ENCODE results near the gene SVEP1.
"Not testable (repeated sequence)": the region's sequence is repeated elsewhere in the genome, so short reads cannot be mapped to it uniquely, and the experiment has no call there.

The SVEP1 gene

DNA sequence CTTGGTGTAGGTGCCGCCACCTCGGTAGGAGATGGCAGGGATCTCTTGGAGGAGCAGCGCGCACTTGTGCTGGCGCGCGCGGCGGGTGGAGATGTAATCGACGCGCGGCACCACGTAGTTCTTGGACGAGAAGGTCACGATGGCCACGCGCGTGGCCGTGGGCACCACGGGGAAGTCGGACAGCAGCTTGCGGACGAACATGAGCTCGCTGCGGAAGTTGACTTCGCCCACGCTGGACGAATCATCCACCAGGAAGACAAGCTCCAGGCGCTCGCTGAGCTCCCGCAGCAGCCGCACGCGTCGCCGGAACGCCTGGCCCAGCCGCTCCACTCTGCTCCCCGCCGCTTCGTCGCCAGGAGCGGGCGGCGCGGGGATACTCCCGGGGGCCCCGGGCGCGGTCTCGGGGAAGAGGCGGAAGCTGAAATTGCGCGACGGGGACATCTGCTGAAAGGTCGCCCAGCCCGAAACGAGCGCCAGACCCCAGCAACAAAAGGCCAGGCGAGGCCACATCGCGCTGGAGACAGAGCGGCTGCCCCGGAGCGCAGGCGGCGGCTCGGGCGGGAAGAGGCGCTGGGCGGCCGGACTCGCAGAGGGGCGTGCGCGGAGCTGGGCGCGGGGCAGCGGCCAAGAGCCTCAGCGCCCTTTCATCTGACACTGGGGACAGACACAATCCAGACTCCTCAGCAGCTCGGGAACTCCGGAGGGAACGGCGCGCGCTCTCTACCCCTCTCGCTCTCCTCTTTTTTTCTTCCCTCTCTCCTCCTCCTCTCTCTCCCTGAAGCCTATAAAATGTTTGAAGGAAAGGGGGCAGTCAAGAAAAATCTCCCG, at the start of gene SVEP1:
SVEP1 (minus strand) TSS at position 708 of the 828 bp plus-strand sequence; CDS start at position 510, 198 bp downstream.
- Mint-ChIP-seq H3K27me3 (peaks cover 10% of the 10 kb centered on the region), H3K4me3 (no peak within 1 kb of the TSS), H3K4me1 (peaks cover 2% of the 10 kb centered on the region), H3K36me3 (peaks cover 2% of the 10 kb centered on the region), H3K27ac (no peak within 1 kb of the TSS), H3K9me3 (no peaks in the 10 kb centered on the region)
- DNase-seq (ENCODE audit: low spot score in 2 of 2) (no peak), ATAC-seq (ENCODE audit: low read depth) (no peak)

DNA sequence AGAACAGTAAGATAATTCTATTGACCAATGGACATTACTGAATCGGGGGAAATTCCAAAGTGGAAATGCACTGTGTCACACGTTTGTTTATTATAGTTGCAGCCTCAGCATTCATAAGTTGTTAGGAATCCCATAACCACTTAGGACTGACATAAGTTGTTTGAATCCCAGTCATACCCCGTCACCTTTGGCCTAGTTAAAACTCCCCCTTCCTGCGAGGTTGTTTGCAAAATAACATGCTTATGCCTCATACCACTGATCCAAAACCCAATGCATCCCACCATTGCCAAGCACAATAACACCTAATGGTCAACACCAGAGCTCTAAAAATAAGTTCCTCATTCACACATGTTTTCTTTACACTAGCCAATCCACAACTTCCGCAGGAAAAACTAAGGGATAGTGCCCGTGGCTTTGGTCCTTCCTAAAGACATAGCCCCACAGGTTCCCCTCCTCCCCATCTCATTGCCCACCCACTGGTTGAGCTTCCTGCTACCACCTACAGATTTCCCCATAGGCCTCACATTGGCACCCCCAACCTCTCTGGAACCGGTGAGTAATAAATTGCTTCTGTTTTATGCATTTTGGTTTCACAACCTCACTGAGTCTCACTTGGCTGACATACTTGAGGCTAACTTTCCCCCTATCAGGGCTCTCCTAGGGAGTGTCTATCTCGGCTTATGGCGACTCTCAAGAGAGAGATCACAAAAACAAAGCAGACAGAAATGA, 46.7 kb upstream of the SVEP1 start:
- H3K4me3 Mint-ChIP-seq: no peak overlapping the region
- peaks cover 2% of the 10 kb centered on the region for H3K27me3 Mint-ChIP-seq
- no peaks in the 10 kb centered on the region for H3K9me3 Mint-ChIP-seq
- no peak overlapping the region for H3K27ac Mint-ChIP-seq
- no peaks in the 10 kb centered on the region for H3K36me3 Mint-ChIP-seq
- ATAC-seq (ENCODE audit: low read depth) (no peak), DNase-seq (ENCODE audit: low spot score in 2 of 2) (no peak)
- no peaks in the 10 kb centered on the region for H3K4me1 Mint-ChIP-seq

DNA sequence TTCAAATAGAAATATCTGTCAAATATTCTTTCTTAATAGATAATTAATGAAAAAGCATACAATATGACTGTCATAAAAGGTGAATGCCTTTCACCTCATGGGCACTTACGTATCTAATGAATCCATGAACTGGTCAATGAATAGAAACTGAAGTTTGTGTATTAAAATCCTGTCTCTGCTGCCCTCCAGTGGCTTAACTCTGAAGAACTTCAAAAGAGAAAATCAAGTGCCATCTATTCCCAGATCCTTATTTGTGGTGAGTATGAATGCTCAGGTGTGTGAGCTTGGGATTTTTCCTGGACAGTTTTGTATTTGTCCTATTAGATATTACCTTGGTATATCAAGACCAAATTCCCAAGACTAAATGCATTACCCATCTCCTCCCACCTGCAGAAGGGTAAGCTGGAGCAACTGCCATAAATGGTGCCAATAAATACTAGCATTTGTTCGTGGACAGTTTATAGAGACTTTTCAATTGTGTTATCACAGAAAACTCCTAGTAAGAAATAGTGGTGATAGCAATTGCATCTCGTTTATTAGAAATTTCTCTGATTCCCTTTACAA, 44.0 kb upstream of the SVEP1 start:
- Mint-ChIP-seq H3K27ac (no peak overlapping the region), H3K9me3 (no peaks in the 10 kb centered on the region), H3K4me3 (no peak overlapping the region), H3K36me3 (no peaks in the 10 kb centered on the region), H3K27me3 (peaks cover 2% of the 10 kb centered on the region), H3K4me1 (no peaks in the 10 kb centered on the region)
- DNase-seq (ENCODE audit: low spot score in 2 of 2) (peak in 1 of 2 donors; percentile 20), ATAC-seq (ENCODE audit: low read depth) (peak; percentile 37)

DNA sequence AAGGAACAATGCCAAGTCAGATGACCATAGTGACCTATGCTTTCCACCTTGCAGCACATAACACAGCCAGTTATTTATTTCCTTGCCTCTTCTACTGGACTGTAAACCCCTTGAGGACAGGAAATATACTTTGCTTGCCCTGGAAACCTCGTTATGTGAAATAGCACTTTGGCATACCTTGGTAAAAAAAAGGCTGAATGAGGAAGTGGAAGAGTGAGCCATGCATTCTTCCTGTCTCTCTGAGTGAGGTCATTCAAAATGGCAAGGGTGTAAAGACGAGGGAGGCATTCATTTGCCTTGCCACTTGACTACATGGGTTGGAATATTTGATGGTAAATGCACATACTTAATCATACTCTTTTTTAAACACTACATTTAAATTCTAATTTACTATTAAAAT, 42.8 kb upstream of the SVEP1 start:
- DNase-seq (ENCODE audit: low spot score in 2 of 2): no peak
- Mint-ChIP-seq H3K36me3 (no peaks in the 10 kb centered on the region), H3K27ac (no peak overlapping the region), H3K9me3 (no peaks in the 10 kb centered on the region), H3K4me1 (no peaks in the 10 kb centered on the region), H3K4me3 (no peak overlapping the region), H3K27me3 (peaks cover 2% of the 10 kb centered on the region)
- ATAC-seq (ENCODE audit: low read depth): no peak

DNA sequence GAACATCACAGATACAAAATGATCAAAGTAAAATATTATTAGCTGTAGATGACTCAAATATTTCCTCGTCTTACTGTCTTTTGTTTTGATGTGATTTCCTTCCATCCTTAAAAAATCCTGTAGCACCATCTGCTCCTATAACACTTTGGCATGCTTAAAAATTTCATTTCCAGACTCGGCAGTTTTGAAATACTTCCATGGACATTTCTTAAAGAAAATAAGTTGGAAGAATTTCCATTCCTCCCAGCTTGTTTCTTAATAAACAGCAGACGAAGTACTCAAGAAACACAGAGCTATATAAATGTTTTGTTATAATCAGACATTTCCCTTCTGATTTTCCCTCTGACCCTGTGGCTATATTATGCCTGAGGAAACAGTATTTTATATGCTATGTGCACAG, 41.2 kb upstream of the SVEP1 start:
- Mint-ChIP-seq H3K4me1 (no peaks in the 10 kb centered on the region), H3K27ac (no peak overlapping the region), H3K36me3 (no peaks in the 10 kb centered on the region), H3K27me3 (no peaks in the 10 kb centered on the region), H3K4me3 (no peak overlapping the region), H3K9me3 (no peaks in the 10 kb centered on the region)
- DNase-seq (ENCODE audit: low spot score in 2 of 2): no peak
- ATAC-seq (ENCODE audit: low read depth): no peak

DNA sequence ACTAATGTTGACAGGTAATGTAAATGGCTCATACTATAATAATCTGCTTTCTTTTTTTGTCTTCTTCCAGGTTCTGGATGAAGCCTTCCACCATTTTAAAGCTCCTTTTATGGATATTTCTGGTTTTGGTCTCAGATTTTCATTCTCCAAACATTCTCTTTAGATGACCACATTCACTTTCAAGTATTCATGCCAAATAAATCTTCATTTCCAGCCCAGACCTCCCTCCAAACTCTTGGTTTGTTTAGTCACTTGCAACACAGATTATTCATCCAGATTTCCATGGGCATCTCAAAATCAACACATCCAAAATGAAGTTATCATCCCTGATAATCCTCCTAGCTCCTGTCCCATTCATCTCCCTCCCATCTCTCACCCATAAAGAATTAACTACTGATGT, 40.3 kb upstream of the SVEP1 start:
- DNase-seq (ENCODE audit: low spot score in 2 of 2) (no peak), ATAC-seq (ENCODE audit: low read depth) (no peak)
- Mint-ChIP-seq H3K36me3 (no peaks in the 10 kb centered on the region), H3K9me3 (no peaks in the 10 kb centered on the region), H3K27ac (no peak overlapping the region), H3K27me3 (no peaks in the 10 kb centered on the region), H3K4me3 (no peak overlapping the region), H3K4me1 (no peaks in the 10 kb centered on the region)

DNA sequence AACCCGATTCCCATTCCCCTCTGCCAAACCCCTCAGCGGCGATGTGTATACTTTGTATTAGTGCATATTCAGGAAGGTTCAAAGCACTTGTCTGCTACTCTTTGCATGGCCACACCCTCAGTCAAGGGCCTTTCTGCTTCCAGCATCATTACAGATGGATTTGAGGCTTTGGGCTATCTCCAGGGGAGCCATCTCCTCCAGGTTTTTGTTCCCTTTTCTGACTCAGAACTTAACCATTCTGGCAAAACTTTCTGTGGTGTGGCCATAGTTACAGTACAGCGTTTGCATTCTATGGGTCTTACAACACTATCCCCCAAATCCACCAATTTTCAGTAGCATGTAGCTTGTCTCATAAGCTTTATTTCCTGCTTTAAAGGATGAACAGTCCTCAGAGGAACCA, 36.0 kb upstream of the SVEP1 start:
- H3K27me3 Mint-ChIP-seq: peaks cover 3% of the 10 kb centered on the region
- DNase-seq (ENCODE audit: low spot score in 2 of 2): no peak
- H3K27ac Mint-ChIP-seq: no peak overlapping the region
- no peak overlapping the region for H3K4me3 Mint-ChIP-seq
- ATAC-seq (ENCODE audit: low read depth): no peak
- H3K36me3 Mint-ChIP-seq: no peaks in the 10 kb centered on the region
- H3K9me3 Mint-ChIP-seq: peaks cover 3% of the 10 kb centered on the region
- no peaks in the 10 kb centered on the region for H3K4me1 Mint-ChIP-seq

DNA sequence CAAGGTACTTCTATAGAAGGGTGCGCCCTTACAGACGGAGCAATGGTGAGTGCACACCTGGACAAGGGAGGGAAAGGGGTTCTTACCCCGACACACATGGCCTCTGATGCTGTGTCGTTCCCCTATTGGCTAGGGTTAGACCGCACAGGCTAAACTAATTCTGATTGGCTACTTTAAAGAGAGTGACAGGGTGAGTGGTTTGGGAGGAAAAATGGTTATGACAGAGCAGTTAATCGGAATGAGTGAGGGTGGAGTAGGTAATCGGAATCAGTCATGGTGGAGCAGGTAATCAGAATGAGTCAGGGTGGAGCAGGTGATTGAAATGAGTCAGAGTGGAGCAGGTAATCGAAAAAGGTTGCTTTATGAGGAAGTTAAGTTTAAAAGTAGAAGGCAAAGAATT, 35.0 kb upstream of the SVEP1 start:
- not testable (repeated sequence) for H3K27ac Mint-ChIP-seq; H3K36me3 Mint-ChIP-seq; H3K4me1 Mint-ChIP-seq; H3K27me3 Mint-ChIP-seq; ATAC-seq (ENCODE audit: low read depth); H3K4me3 Mint-ChIP-seq; DNase-seq (ENCODE audit: low spot score in 2 of 2); H3K9me3 Mint-ChIP-seq

DNA sequence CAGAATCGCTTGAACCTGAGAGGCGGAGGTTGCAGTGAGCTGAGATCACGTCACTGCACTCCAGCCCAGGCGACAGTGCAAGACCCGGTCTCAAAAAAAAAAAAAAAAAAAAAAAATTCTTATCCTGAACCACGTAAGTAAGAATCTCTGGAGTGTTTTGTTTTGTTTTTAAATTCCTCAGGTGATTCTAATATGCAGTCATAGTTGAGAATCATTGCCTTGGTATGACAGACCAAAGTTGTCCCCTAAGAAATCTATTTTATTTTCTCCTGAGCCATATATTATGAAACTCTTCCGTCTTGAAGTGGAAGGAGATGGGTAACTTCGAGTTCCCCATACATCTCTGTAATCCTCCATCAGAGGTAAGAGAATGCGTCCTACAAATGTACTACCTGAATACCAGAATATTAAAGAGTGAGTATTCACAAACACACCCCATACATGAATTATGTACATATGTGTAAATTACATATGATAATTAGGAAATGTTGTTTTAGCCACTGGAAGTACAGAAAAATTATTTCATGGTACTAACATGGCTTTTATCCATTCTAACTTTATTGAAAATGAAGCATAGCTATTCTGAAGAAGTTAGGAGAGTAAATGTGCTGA, 26.7 kb upstream of the SVEP1 start:
- DNase-seq (ENCODE audit: low spot score in 2 of 2) (no peak), ATAC-seq (ENCODE audit: low read depth) (no peak)

DNA sequence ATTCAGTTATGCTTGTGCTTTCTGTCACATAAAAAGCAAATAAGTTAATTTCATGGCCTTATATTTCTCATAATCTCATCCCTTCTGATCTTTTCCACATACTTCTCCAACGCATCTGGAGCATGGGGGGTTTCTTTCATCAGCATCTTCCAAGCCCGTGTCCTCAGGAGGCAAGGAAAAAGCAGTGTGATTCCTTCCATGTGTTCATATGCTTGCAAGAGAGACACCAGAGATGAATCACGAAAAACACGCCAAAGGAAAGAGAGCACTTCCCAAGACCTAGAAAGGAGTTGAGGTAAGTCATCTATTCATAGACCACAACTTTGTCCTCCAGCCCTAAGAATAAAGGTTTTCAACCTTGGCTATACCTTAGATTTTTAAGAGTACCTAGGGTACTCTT, 26.0 kb upstream of the SVEP1 start:
- no peaks in the 10 kb centered on the region for H3K36me3 Mint-ChIP-seq
- H3K9me3 Mint-ChIP-seq: no peaks in the 10 kb centered on the region
- peaks cover 5% of the 10 kb centered on the region for H3K27me3 Mint-ChIP-seq
- ATAC-seq (ENCODE audit: low read depth) (no peak), DNase-seq (ENCODE audit: low spot score in 2 of 2) (no peak)
- no peaks in the 10 kb centered on the region for H3K4me1 Mint-ChIP-seq
- no peak overlapping the region for H3K4me3 Mint-ChIP-seq
- no peak overlapping the region for H3K27ac Mint-ChIP-seq

More for the DNA sequence above, 26.7 kb upstream of the SVEP1 start:
- H3K4me1 Mint-ChIP-seq: no peaks in the 10 kb centered on the region
- H3K27me3 Mint-ChIP-seq: peaks cover 8% of the 10 kb centered on the region
- H3K27ac Mint-ChIP-seq: no peak overlapping the region
- H3K36me3 Mint-ChIP-seq: no peaks in the 10 kb centered on the region
- no peak overlapping the region for H3K4me3 Mint-ChIP-seq
- no peaks in the 10 kb centered on the region for H3K9me3 Mint-ChIP-seq

DNA sequence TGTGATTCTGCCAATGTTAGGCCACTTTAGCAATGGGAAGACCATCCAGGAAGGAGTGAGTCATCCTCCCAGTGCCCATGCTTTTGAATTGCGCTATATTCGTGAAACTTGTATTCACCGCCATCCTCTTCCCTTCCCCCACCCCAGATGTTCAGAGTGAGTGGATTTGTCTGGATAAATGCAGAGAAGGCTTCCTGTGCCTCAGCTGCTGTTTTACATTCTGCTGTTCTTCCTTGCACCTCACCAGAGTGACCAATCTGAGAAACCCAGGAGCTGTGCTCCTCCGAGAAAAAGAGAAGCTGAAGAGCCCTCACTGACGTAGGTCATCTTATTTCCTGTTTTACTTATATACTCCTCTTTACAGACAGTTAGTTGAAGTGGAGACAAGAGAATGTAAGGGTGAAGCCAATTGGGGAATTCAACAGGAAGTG, 24.6 kb upstream of the SVEP1 start:
- H3K36me3 Mint-ChIP-seq: no peaks in the 10 kb centered on the region
- H3K27ac Mint-ChIP-seq: no peak overlapping the region
- ATAC-seq (ENCODE audit: low read depth) (no peak), DNase-seq (ENCODE audit: low spot score in 2 of 2) (no peak)
- H3K4me1 Mint-ChIP-seq: no peaks in the 10 kb centered on the region
- H3K9me3 Mint-ChIP-seq: no peaks in the 10 kb centered on the region
- H3K27me3 Mint-ChIP-seq: peaks cover 5% of the 10 kb centered on the region
- H3K4me3 Mint-ChIP-seq: no peak overlapping the region

DNA sequence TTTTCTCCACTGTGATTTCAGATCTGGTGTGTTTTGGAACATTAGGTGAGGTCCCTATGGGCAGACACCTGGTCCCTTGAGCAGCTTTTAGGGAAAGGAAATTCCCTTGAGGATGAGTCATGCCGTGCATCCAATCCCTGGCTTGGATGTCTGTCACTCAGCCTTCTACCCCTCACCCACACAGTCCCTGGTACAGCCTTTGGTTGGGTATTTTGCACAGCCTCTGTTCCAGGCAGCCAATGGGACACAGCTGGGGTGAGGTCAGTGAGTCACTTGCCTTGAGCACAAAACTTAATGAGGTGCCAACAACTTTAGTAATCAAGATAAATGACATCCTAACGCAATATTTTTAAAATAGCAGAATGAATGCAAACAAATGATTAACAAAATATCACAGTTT, 22.7 kb upstream of the SVEP1 start:
- H3K27ac Mint-ChIP-seq: no peak overlapping the region
- H3K36me3 Mint-ChIP-seq: no peaks in the 10 kb centered on the region
- ATAC-seq (ENCODE audit: low read depth) (no peak), DNase-seq (ENCODE audit: low spot score in 2 of 2) (no peak)
- H3K4me3 Mint-ChIP-seq: no peak overlapping the region
- H3K9me3 Mint-ChIP-seq: peaks cover 3% of the 10 kb centered on the region
- H3K4me1 Mint-ChIP-seq: no peaks in the 10 kb centered on the region
- H3K27me3 Mint-ChIP-seq: peaks cover 7% of the 10 kb centered on the region

DNA sequence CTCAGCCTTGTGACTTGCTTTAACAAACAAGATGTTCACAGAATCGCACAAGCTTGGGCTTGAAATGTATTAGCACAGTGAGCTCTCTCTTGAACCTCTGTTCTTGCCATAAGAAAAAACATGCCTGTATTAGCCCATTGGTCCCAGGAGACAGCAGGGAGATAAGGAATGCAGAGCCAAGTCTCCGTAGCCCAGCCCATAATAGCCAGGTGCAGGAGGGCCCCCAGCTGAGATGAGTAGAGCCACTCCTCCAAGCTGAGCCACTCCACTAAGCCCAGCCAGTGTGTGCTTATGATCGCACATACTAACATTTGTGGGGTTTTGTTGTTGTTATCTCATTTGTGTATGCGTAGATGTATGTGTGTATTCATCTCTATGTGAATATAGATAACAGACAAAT, 21.6 kb upstream of the SVEP1 start:
- Mint-ChIP-seq H3K27me3 (peaks cover 9% of the 10 kb centered on the region), H3K36me3 (no peaks in the 10 kb centered on the region), H3K4me1 (no peaks in the 10 kb centered on the region), H3K27ac (no peak overlapping the region), H3K4me3 (no peak overlapping the region), H3K9me3 (peaks cover 3% of the 10 kb centered on the region)
- DNase-seq (ENCODE audit: low spot score in 2 of 2) (no peak), ATAC-seq (ENCODE audit: low read depth) (no peak)

DNA sequence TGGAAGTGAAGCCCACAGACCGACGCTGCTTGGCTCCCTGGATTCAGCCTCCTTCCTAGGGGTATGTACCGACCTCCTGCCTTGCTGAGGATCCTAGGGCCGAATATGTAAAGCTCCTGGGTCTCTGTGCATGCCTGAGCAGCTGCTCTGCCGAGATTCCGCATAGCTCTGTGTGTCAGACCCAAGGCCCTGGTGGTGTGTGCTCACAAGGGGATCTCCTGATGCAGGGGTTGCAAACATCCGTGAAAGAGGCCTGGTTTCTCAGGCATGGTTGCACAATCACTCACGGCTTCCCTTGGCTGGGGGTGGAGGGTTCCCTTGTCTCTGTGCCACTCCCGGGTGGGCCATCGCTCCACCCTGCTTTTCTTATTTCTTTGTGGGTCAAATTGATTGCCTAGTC, 19.9 kb upstream of the SVEP1 start:
- Mint-ChIP-seq H3K4me1 (no peaks in the 10 kb centered on the region), H3K9me3 (peaks cover 3% of the 10 kb centered on the region), H3K36me3 (no peaks in the 10 kb centered on the region), H3K27me3 (peaks cover 7% of the 10 kb centered on the region), H3K4me3 (no peak overlapping the region), H3K27ac (no peak overlapping the region)
- DNase-seq (ENCODE audit: low spot score in 2 of 2): no peak
- ATAC-seq (ENCODE audit: low read depth): no peak
